HG02970 (cell line): ENCODE data around the gene PRPS1L1.

Experiments
- ATAC-seq: cut with Tn5 transposase; IDR thresholded peaks from one replicate; pipeline ENCODE4 v1.9.1; 2021; ENCODE audit warnings: mild to moderate bottlenecking, moderate library complexity, moderate number of reproducible peaks; ENCODE audit not compliant: unreplicated experiment, low FRiP score

The PRPS1L1 gene

GRCh38 chr7:18016547-18017444 is 10.8 kb downstream of the PRPS1L1 start:
- ATAC-seq = no peak

GRCh38 chr7:18013936-18014335 is 13.7 kb downstream of the PRPS1L1 start:
- no peak for ATAC-seq

GRCh38 chr7:18004372-18004771 is 23.3 kb downstream of the PRPS1L1 start:
- no peak for ATAC-seq

GRCh38 chr7:18003286-18003994 is 24.2 kb downstream of the PRPS1L1 start:
- no peak for ATAC-seq

GRCh38 chr7:17998692-17999091 is 29.0 kb downstream of the PRPS1L1 start:
- ATAC-seq = no peak

- ATAC-seq = no peak
These were observed 31.0 kb downstream of the PRPS1L1 start for GRCh38 chr7:17996442-17997223.

GRCh38 chr7:17996040-17996439 is 31.6 kb downstream of the PRPS1L1 start:
- no peak for ATAC-seq

GRCh38 chr7:17994079-17994850 is 33.4 kb downstream of the PRPS1L1 start:
- ATAC-seq = no peak

- ATAC-seq = no peak
These were observed 35.6 kb downstream of the PRPS1L1 start for GRCh38 chr7:17991866-17992648.

GRCh38 chr7:17990761-17991160 is 36.9 kb downstream of the PRPS1L1 start:
- no peak for ATAC-seq

GRCh38 chr7:17989546-17989945 is 38.1 kb downstream of the PRPS1L1 start:
- no peak for ATAC-seq

GRCh38 chr7:17988858-17989257 is 38.8 kb downstream of the PRPS1L1 start:
- ATAC-seq = no peak

- ATAC-seq = no peak
These were observed 39.5 kb downstream of the PRPS1L1 start for GRCh38 chr7:17988141-17988540.

GRCh38 chr7:17986851-17987250 is 40.8 kb downstream of the PRPS1L1 start:
- ATAC-seq = no peak

- no peak for ATAC-seq
These were observed 42.0 kb downstream of the PRPS1L1 start for GRCh38 chr7:17985473-17986239.

GRCh38 chr7:17984288-17984687 is 43.4 kb downstream of the PRPS1L1 start:
- no peak for ATAC-seq

GRCh38 chr7:17983221-17984062 is 44.2 kb downstream of the PRPS1L1 start:
- no peak for ATAC-seq

GRCh38 chr7:17976952-17977351 is 50.7 kb downstream of the PRPS1L1 start:
- no peak for ATAC-seq
